A549 (cell line): Measurements from ENCODE around the gene GLT6D1. TPM values are rescaled to one million over a fixed set of nuclear protein-coding genes. Genes with fewer than 3 reads are reported as not detected.

Experiments used
- ATAC-seq, 2 experiments: fragments of 200-7000 bp in 1 of 2; fragments of >200 bp in 1 of 2; cut with Nextera tagmentation in 1 of 2; cut with Tn5 transposase in 1 of 2; 3 replicates each; pipeline versions ENCODE4 v1.8.0 to v1.9.1; 2018 to 2020; ENCODE audit warnings: mild to moderate bottlenecking in 1 of 2, moderate library complexity in 1 of 2
- CTCF ChIA-PET: fragments of 300-600 bp; sonication (Branson Sonifier 250); formaldehyde crosslinking; extraction: SDS; loops from one replicate; lab custom pipeline; 2021; ENCODE audit warnings: antibody characterized with exemption, inconsistent platforms; lab: Yijun Ruan, JAX
- POLR2A ChIA-PET: fragments of 350-600 bp; formaldehyde crosslinking; extraction: SDS; loops from one replicate; lab custom pipeline; 2021; ENCODE audit warnings: antibody characterized with exemption, inconsistent platforms; lab: Yijun Ruan, JAX
- DNase-seq, 2 experiments: peaks; one replicate each; pipeline versions ENCODE4 v3.0.0 to v3.0.0-alpha.2; 2011 to 2016; ENCODE audit warnings: low read depth in 1 of 2, low spot score in 1 of 2
- FAIRE-seq: peaks from 2 replicates; lab custom pipeline; 2011; peaks lifted over from hg19 to GRCh38; lab: Jason Lieb, UNC
- H3K27ac ChIP-seq, 2 experiments: fragments of >200 bp; sonication (Bioruptor Twin); formaldehyde crosslinking; 3 replicates each; pipeline ENCODE4 v1.5.1; 2016 to 2017
- H3K4me1 ChIP-seq: fragments of >200 bp; sonication (Bioruptor Twin); formaldehyde crosslinking; 3 replicates; pipeline ENCODE4 v1.6.1; 2016
- H3K4me2 ChIP-seq: fragments of >200 bp; sonication (Bioruptor Twin); formaldehyde crosslinking; 3 replicates; pipeline ENCODE4 v1.6.1; 2016
- H3K4me3 ChIP-seq: fragments of >200 bp; sonication (Bioruptor Twin); formaldehyde crosslinking; 3 replicates; pipeline ENCODE4 v1.5.1; 2016
- H3K9me3 ChIP-seq: fragments of >200 bp; sonication (Bioruptor Twin); formaldehyde crosslinking; 3 replicates; pipeline ENCODE4 v1.6.1; 2016
- BHLHE40 ChIP-seq: IDR thresholded peaks from 2 replicates; pipeline ENCODE4 v1.6.1; 2012; ENCODE audit warnings: low read depth, low read length, inconsistent platforms
- CHD2 ChIP-seq: fragments of 150-350 bp; IDR thresholded peaks from 2 replicates; pipeline ENCODE4 v1.6.1; 2014; ENCODE audit warnings: low read length; ENCODE audit not compliant: partially characterized antibody
- ELK1 ChIP-seq: fragments of 150-350 bp; IDR thresholded peaks from 2 replicates; pipeline ENCODE4 v1.6.1; 2014; ENCODE audit warnings: low read depth, mild to moderate bottlenecking, low read length
- HMGXB4 ChIP-seq: fragments of 250-450 bp; sonication (Bioruptor Pico); IDR thresholded peaks from 2 replicates; pipeline ENCODE4 v1.5.0; 2021; ENCODE audit warnings: mild to moderate bottlenecking, moderate library complexity, borderline replicate concordance
- HOXB13 ChIP-seq: fragments of 250-450 bp; sonication (Bioruptor Pico); IDR thresholded peaks from 2 replicates; pipeline ENCODE4 v1.5.0; 2020; ENCODE audit warnings: low read depth, mild to moderate bottlenecking, moderate library complexity
- KDM1A ChIP-seq: fragments of 200-600 bp; sonication (generic); IDR thresholded peaks from 2 replicates; pipeline ENCODE4 v1.6.1; 2016; ENCODE audit warnings: low read depth, mild to moderate bottlenecking
- KDM5A ChIP-seq: fragments of 200-600 bp; sonication (generic); IDR thresholded peaks from 2 replicates; pipeline ENCODE4 v1.6.1; 2016; ENCODE audit warnings: antibody characterized with exemption, mild to moderate bottlenecking
- MAFK ChIP-seq: fragments of 450-650 bp; IDR thresholded peaks from 2 replicates; pipeline ENCODE4 v1.6.1; 2014; ENCODE audit not compliant: partially characterized antibody
- POLR2A ChIP-seq: IDR thresholded peaks from 2 replicates; pipeline ENCODE4 v1.6.1; 2012; ENCODE audit warnings: mild to moderate bottlenecking, low read length
- POLR2AphosphoS2 ChIP-seq: conservative IDR thresholded peaks from 2 replicates; pipeline ENCODE4 v1.6.1; 2012; ENCODE audit warnings: low read length, improper control_type of control experiment, inconsistent platforms
- RARB ChIP-seq: fragments of 250-450 bp; sonication (Bioruptor Pico); IDR thresholded peaks from 2 replicates; pipeline ENCODE4 v1.8.0; 2021; ENCODE audit warnings: mild to moderate bottlenecking, moderate library complexity
- REST ChIP-seq: fragments of 200-600 bp; sonication (generic); IDR thresholded peaks from 2 replicates; pipeline ENCODE4 v1.6.1; 2016; ENCODE audit warnings: antibody characterized with exemption, mild to moderate bottlenecking, moderate library complexity
- RFX5 ChIP-seq: fragments of 450-650 bp; IDR thresholded peaks from 2 replicates; pipeline ENCODE4 v1.7.1; 2014; ENCODE audit warnings: antibody characterized with exemption, mild to moderate bottlenecking, moderate library complexity
- RNF2 ChIP-seq: fragments of 200-600 bp; sonication (generic); IDR thresholded peaks from 2 replicates; pipeline ENCODE4 v1.6.1; 2016; ENCODE audit warnings: low read depth, mild to moderate bottlenecking, antibody characterized with exemption, moderate library complexity, borderline replicate concordance
- SMC3 ChIP-seq: fragments of >200 bp; sonication (Bioruptor Twin); formaldehyde crosslinking; IDR thresholded peaks from 3 replicates; pipeline ENCODE4 v1.6.1; 2018; ENCODE audit warnings: inconsistent platforms
- ZC3H11A ChIP-seq: fragments of 450-650 bp; IDR thresholded peaks from 2 replicates; pipeline ENCODE4 v1.6.1; 2014; ENCODE audit warnings: antibody characterized with exemption, mild to moderate bottlenecking
- ZNF302 ChIP-seq: fragments of 250-450 bp; sonication (Bioruptor Pico); IDR thresholded peaks from 2 replicates; pipeline ENCODE4 v1.9.0; 2021; ENCODE audit warnings: inconsistent platforms, mild to moderate bottlenecking, moderate library complexity
- WGBS: methylation state at CpG from one replicate; pipeline ENCODE4 v1.1.6; 2017; ENCODE audit errors: missing lambda C conversion rate; 5-methylcytosine and 5-hydroxymethylcytosine counted together
- polyA plus RNA-seq, 4 experiments: library from polyadenylated mRNA; depleted of rRNA in 3 of 4; stranded (reverse); fragments of >200 nt; fragmentation: RNase III in 1 of 4; extraction: RNeasy Plus Mini Kit Qiagen cat#74134 plus additional on column Dnase treatment in 1 of 4; gene quantifications; 2 replicates in 3 of 4; 3 replicates in 1 of 4; pipeline ENCODE4 v1.2.3, GENCODE V29; 2011 to 2017

Gene GLT6D1
- polyA plus RNA-seq, 2 of the 4 experiments (the other 2 are of a cell fraction): not detected

- DNase-seq: no peak
- no peak for ATAC-seq
- TF ChIP-seq ELK1 (no peak), SMC3 (no peak), POLR2A (no peak), MAFK (no peak), REST (no peak), BHLHE40 (no peak), ZC3H11A (no peak), KDM5A (no peak), ZNF302 (CRISPR knock-in tag) (no peak), HOXB13 (CRISPR knock-in tag) (no peak), RFX5 (no peak), RNF2 (no peak), POLR2AphosphoS2 (no peak), HMGXB4 (no peak), RARB (CRISPR knock-in tag) (no peak), CHD2 (no peak), KDM1A (no peak)
- Histone ChIP-seq H3K4me3 (no peak overlapping the region), H3K27ac (no peak overlapping the region), H3K9me3 (no peaks in the 10 kb centered on the region), H3K4me2 (no peak overlapping the region), H3K4me1 (no peaks in the 10 kb centered on the region)
- CTCF ChIA-PET: interaction anchor here (1.8 to 6.9 kb wide), 3 partner anchors 8 to 15 kb away, joined by 4 to 55 read pairs (median 5); no protein-coding TSS in a partner anchor
- POLR2A ChIA-PET: no interaction called here
- no peak for FAIRE-seq
- WGBS: 59% methylated on average over 30 of the region's 34 CpGs
These were observed 22.5 kb downstream of the GLT6D1 start for GRCh38 chr9:135616619-135617537.
